GM12872 (cell line): ENCODE results near the gene CPLX3.
A peak's percentile ranks its signal among the peaks of the same experiment; 100 is the strongest.

Experiments used
- TF ChIP-seq, protein P1 (sequence below): IDR thresholded peaks from 3 replicates; pipeline ENCODE4 v1.5.1; 2011; ENCODE audit warnings: low read depth, mild to moderate bottlenecking, low read length, moderate library complexity; ENCODE audit not compliant: insufficient read depth

CPLX3 gene

DNA sequence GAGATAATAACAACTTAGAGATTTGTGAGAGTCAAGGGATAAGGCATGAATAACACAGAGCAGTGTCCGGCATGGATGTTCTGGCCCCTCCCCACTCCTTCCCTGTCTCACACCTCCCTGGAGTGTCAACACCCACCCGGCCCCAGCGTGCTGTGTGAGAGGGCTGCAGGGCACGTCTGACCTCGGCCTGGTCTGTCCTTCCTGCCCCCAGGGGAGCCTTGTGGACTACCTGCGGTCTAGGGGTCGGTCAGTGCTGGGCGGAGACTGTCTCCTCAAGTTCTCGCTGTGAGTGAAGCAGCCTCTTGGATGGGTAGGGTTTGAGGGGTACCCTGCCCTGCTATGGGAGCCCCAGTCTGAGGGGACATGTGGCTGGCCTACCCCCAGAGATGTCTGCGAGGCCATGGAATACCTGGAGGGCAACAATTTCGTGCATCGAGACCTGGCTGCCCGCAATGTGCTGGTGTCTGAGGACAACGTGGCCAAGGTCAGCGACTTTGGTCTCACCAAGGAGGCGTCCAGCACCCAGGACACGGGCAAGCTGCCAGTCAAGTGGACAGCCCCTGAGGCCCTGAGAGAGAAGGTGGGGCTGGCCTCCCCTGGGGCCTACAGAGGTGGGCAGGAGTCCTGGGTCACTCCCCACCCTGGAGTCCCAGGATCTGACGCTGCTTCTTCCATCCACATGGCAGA is 25.0 kb upstream of the CPLX3 start:
- TF ChIP-seq, protein P1, sequence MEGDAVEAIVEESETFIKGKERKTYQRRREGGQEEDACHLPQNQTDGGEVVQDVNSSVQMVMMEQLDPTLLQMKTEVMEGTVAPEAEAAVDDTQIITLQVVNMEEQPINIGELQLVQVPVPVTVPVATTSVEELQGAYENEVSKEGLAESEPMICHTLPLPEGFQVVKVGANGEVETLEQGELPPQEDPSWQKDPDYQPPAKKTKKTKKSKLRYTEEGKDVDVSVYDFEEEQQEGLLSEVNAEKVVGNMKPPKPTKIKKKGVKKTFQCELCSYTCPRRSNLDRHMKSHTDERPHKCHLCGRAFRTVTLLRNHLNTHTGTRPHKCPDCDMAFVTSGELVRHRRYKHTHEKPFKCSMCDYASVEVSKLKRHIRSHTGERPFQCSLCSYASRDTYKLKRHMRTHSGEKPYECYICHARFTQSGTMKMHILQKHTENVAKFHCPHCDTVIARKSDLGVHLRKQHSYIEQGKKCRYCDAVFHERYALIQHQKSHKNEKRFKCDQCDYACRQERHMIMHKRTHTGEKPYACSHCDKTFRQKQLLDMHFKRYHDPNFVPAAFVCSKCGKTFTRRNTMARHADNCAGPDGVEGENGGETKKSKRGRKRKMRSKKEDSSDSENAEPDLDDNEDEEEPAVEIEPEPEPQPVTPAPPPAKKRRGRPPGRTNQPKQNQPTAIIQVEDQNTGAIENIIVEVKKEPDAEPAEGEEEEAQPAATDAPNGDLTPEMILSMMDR = no peak

DNA sequence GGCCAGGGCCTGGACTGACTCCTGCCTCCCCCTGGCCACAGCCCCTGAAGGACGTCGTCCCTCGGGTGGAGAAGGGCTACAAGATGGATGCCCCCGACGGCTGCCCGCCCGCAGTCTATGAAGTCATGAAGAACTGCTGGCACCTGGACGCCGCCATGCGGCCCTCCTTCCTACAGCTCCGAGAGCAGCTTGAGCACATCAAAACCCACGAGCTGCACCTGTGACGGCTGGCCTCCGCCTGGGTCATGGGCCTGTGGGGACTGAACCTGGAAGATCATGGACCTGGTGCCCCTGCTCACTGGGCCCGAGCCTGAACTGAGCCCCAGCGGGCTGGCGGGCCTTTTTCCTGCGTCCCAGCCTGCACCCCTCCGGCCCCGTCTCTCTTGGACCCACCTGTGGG is 24.1 kb upstream of the CPLX3 start:
- TF ChIP-seq, protein P1 = no peak

DNA sequence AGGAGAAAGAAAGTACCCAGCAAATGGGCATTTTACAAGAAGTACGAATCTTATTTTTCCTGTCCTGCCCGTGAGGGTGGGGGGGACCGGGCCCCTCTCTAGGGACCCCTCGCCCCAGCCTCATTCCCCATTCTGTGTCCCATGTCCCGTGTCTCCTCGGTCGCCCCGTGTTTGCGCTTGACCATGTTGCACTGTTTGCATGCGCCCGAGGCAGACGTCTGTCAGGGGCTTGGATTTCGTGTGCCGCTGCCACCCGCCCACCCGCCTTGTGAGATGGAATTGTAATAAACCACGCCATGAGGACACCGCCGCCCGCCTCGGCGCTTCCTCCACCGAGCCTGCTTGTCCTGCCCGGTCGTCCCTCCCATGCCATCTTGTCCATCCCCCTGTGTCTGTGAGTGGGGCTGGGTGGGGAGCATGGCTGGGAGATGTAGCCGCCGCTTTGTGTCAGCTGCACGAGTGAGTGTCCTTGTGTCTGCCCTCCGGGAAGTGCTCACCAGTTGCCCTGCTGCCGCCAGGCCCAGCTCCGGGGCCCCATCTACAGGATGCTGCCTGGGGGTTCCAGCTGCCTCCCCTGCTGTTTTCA is 23.5 kb upstream of the CPLX3 start:
- TF ChIP-seq, protein P1 = no peak

DNA sequence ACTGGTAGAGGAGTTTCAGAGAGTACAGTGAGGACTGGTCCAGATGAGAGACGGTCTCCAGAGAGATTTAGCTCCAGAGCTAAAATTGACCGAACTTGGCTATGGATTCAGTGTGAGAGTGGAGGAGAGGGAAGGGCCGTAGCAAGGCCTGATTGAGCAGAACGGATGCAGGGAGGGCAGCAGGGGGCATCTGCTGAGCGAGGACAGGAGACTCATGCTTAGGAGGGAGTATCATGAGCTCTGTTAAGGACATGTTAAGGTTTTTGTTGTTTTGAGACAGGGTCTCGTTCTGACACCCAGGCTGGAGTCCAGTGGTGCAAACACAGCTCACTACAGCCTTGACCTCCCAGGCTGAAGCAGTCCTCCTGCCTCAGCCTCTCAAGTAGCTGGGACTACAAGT is 21.5 kb upstream of the CPLX3 start:
- TF ChIP-seq, protein P1 = no peak

DNA sequence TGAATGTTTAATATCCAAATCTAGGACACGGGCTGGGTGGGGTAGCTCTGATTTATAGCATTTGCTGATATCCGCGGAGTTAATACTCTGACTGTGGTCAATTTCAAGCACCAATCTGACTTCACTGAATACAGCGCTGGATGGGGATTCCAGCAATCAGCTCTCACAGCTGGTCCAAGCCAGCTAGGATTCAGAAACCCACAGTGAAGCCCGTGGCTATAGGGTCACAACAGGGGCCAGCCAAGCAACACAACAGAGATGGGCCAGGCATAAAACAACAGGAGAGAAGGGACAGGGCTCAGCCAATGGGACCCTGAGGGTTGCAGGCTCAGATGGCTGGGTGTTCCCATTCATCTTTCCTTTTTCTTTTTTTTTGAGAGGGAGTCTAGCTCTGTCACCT is 19.1 kb upstream of the CPLX3 start:
- TF ChIP-seq, protein P1 = no peak

DNA sequence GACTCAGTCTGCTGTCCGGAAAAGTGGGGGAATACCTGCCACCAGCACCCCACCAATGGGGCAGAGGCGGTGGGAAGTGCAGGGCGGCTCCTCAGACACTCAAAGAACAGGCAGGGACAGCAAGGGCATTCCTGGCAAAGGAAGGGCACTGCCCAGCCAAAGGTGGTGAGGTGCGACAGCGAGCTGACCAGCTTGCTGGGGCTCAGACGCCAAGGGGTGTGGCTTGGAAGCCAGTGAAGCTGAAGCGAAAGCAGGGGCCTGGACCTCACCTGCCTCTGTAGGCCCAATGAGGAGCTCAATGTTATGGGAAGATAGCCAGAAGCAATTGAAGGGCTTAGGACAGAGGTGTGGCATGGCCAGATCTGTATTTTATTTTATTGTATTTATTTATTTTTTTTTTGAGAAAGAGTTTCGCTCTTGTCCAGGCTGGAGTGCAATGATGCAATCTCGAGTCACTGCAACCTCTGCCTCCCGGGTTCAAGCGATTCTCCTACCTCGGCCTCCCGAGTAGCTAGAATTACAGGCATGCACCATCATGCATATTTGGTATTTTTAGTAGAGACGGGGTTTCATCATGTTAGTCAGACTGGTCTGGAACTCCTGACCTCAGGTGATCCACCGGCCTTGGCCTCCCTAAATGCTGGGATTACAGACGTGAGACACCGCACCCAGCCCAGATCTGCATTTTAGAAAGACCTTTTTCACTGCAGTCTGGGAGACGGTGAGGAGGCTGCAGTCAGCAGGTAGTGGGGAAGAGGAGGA is 18.2 kb upstream of the CPLX3 start:
- TF ChIP-seq, protein P1 = no peak

DNA sequence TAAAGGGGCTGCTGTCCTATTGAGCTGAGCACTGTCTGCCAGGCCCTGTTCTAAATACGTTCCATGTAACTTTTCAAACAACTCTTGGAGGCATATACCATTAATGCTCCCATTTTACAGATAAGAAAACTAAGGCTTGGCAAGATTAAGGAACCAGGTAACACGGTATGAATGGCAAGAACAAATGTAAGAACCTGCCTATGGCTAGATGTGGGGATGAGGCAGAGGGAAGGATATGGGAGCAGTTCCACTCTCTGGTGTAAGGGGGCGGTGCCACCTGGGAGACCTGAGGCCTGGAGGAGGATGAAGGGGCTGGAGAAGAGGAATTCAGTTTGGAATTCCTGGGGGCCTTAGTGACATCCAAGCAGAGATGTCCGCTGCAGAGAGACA is 17.6 kb upstream of the CPLX3 start:
- TF ChIP-seq, protein P1 = peak; percentile 28; the same call in 1 of the 3 replicates
